Mesenteric fat pad (tissue), 1 donor: ENCODE results near the gene GAS6. TPM values are rescaled to one million over a fixed set of nuclear protein-coding genes. Genes with fewer than 3 reads are reported as not detected.
"Not testable (repeated sequence)": the region's sequence is repeated elsewhere in the genome, so short reads cannot be mapped to it uniquely, and the experiment has no call there.

Experiments
- DNase-seq: peaks from one replicate; pipeline ENCODE4 v3.0.0-alpha.2; 2020; ENCODE audit warnings: low spot score
- total RNA-seq: library from RNA; stranded (reverse); fragmentation: NEBNext Ultra II Directional; extraction: Animal tissue kit (Norgen Biotek cat#: 25700); gene quantifications from one replicate; pipeline ENCODE4 v1.2.1, GENCODE V29; 2021
- donor health status: DM: yes; HTN: yes; CAD: no.

GAS6 gene
- total RNA-seq, 1 donor from 2014 or later, result 88.6 TPM

GRCh38 chr13:113874579-113875428, 10.9 kb upstream of the GAS6 start:
- no peak for DNase-seq

- DNase-seq, result no peak
Measured at GRCh38 chr13:113874177-113874576, 10.3 kb upstream of the GAS6 start.

GRCh38 chr13:113869263-113869662, 5.4 kb upstream of the GAS6 start:
- no peak for DNase-seq

GRCh38 chr13:113867913-113868312, 4.0 kb upstream of the GAS6 start:
- DNase-seq, result not testable (repeated sequence)

GRCh38 chr13:113865427-113865826, 1.6 kb upstream of the GAS6 start:
- no peak for DNase-seq

- DNase-seq, result peak; percentile 60
Measured at GRCh38 chr13:113864273-113864890, 506 bp upstream of the GAS6 start.

- peak; percentile 90 for DNase-seq
Measured at GRCh38 chr13:113862931-113863523, 849 bp downstream of the GAS6 start.

GRCh38 chr13:113862191-113862930, 1.5 kb downstream of the GAS6 start:
- peak; percentile 88 for DNase-seq

- peak; percentile 81 for DNase-seq
Measured at GRCh38 chr13:113861433-113862030, 2.3 kb downstream of the GAS6 start.

GRCh38 chr13:113860665-113861432, 3.0 kb downstream of the GAS6 start:
- peak; percentile 81 for DNase-seq

- DNase-seq, result peak; percentile 80
Measured at GRCh38 chr13:113860051-113860664, 3.7 kb downstream of the GAS6 start.

GRCh38 chr13:113859311-113860050, 4.4 kb downstream of the GAS6 start:
- peak; percentile 39 for DNase-seq

- DNase-seq, result peak; percentile 74
Measured at GRCh38 chr13:113857531-113858195, 6.2 kb downstream of the GAS6 start.

GRCh38 chr13:113856716-113857065, 7.2 kb downstream of the GAS6 start:
- DNase-seq, result peak; percentile 88

GRCh38 chr13:113855931-113856715, 7.8 kb downstream of the GAS6 start:
- peak; percentile 86 for DNase-seq

GRCh38 chr13:113855012-113855921, 8.6 kb downstream of the GAS6 start:
- DNase-seq, result no peak
